WTC11 (cell line): ENCODE results near the gene BTBD2.

Experiments used
- ATF2 ChIP-seq: sonication (generic); formaldehyde crosslinking; IDR thresholded peaks from 2 replicates; pipeline ENCODE4 v1.8.1; 2022; ENCODE audit warnings: low read depth, missing genetic modification reagents, borderline replicate concordance
- CREB1 ChIP-seq: sonication (generic); formaldehyde crosslinking; IDR thresholded peaks from 2 replicates; pipeline ENCODE4 v1.8.0; 2023; ENCODE audit warnings: mild to moderate bottlenecking, missing genetic modification reagents
- CREM ChIP-seq: sonication (generic); formaldehyde crosslinking; IDR thresholded peaks from 2 replicates; pipeline ENCODE4 v1.8.1; 2022; ENCODE audit warnings: mild to moderate bottlenecking, missing genetic modification reagents, moderate library complexity
- CTCF ChIP-seq: fragments of 200-600 bp; IDR thresholded peaks from 2 replicates; pipeline ENCODE4 v1.8.0; 2022; ENCODE audit warnings: antibody characterized with exemption
- ESRRA ChIP-seq: sonication (generic); formaldehyde crosslinking; IDR thresholded peaks from 2 replicates; pipeline ENCODE4 v1.8.1; 2022; ENCODE audit warnings: mild to moderate bottlenecking, missing genetic modification reagents, borderline replicate concordance
- IRF2 ChIP-seq: sonication (generic); formaldehyde crosslinking; IDR thresholded peaks from 2 replicates; pipeline ENCODE4 v1.8.0; 2022; ENCODE audit warnings: low read depth, missing genetic modification reagents, borderline replicate concordance
- KAT7 ChIP-seq: sonication (generic); formaldehyde crosslinking; IDR thresholded peaks from 2 replicates; pipeline ENCODE4 v1.8.1; 2023; ENCODE audit warnings: missing genetic modification reagents, mild to moderate bottlenecking, borderline replicate concordance
- NFE2L1 ChIP-seq: sonication (generic); formaldehyde crosslinking; IDR thresholded peaks from 2 replicates; pipeline ENCODE4 v1.8.1; 2023; ENCODE audit warnings: missing genetic modification reagents
- PRRX2 ChIP-seq: fragments of 250-450 bp; sonication (Bioruptor Pico); IDR thresholded peaks from 2 replicates; pipeline ENCODE4 v1.8.0; 2021; ENCODE audit warnings: mild to moderate bottlenecking
- SOX15 ChIP-seq: fragments of 250-450 bp; sonication (Bioruptor Pico); IDR thresholded peaks from 2 replicates; pipeline ENCODE4 v1.9.0; 2021; ENCODE audit warnings: mild to moderate bottlenecking
- SP1 ChIP-seq: sonication (generic); formaldehyde crosslinking; conservative IDR thresholded peaks from 2 replicates; pipeline ENCODE4 v1.8.1; 2022; ENCODE audit warnings: missing genetic modification reagents
- USF1 ChIP-seq: sonication (generic); formaldehyde crosslinking; IDR thresholded peaks from 2 replicates; pipeline ENCODE4 v1.8.0; 2022; ENCODE audit warnings: mild to moderate bottlenecking, missing genetic modification reagents
- ZNF423 ChIP-seq: fragments of 250-450 bp; sonication (Bioruptor Pico); IDR thresholded peaks from 2 replicates; pipeline ENCODE4 v2.1.2; 2022; ENCODE audit warnings: mild to moderate bottlenecking, moderate library complexity

- TF ChIP-seq CTCF (no peak), ATF2 (CRISPR knock-in tag) (no peak), PRRX2 (CRISPR knock-in tag) (no peak), ZNF423 (CRISPR knock-in tag) (no peak), KAT7 (no peak), IRF2 (CRISPR knock-in tag) (no peak), CREM (CRISPR knock-in tag) (no peak), SP1 (CRISPR knock-in tag) (no peak), NFE2L1 (no peak), CREB1 (CRISPR knock-in tag) (no peak), USF1 (CRISPR knock-in tag) (no peak), ESRRA (CRISPR knock-in tag) (no peak), SOX15 (CRISPR knock-in tag) (no peak)
Measured at GRCh38 chr19:2054763-2055162, 39.2 kb upstream of the BTBD2 start.
